Ishikawa (cell line): ENCODE results near the gene RAI14.

Source experiments
- CEBPB ChIP-seq: IDR thresholded peaks from 2 replicates; pipeline ENCODE4 v1.6.1; 2012
- CREB1 ChIP-seq: IDR thresholded peaks from 2 replicates; pipeline ENCODE4 v1.6.1; 2012; ENCODE audit warnings: low read depth
- EGR1 ChIP-seq: IDR thresholded peaks from 2 replicates; pipeline ENCODE4 v1.6.1; 2012
- EP300 ChIP-seq: IDR thresholded peaks from 2 replicates; pipeline ENCODE4 v1.6.1; 2012; ENCODE audit warnings: borderline replicate concordance
- FOXM1 ChIP-seq: IDR thresholded peaks from 2 replicates; pipeline ENCODE4 v1.6.1; 2012; ENCODE audit warnings: low read depth, borderline replicate concordance
- NFIC ChIP-seq: IDR thresholded peaks from 2 replicates; pipeline ENCODE4 v1.6.1; 2012
- RAD21 ChIP-seq: IDR thresholded peaks from 2 replicates; pipeline ENCODE4 v1.6.1; 2012; ENCODE audit warnings: low read depth
- REST ChIP-seq: IDR thresholded peaks from 2 replicates; pipeline ENCODE4 v1.6.1; 2012; ENCODE audit warnings: low read depth, mild to moderate bottlenecking
- TAF1 ChIP-seq: IDR thresholded peaks from 2 replicates; pipeline ENCODE4 v1.6.1; 2012; ENCODE audit warnings: low read depth, mild to moderate bottlenecking
- TCF12 ChIP-seq: IDR thresholded peaks from 2 replicates; pipeline ENCODE4 v1.6.1; 2012; ENCODE audit warnings: low read depth
- TEAD4 ChIP-seq: IDR thresholded peaks from 2 replicates; pipeline ENCODE4 v1.6.1; 2012
- USF1 ChIP-seq: IDR thresholded peaks from 2 replicates; pipeline ENCODE4 v1.6.1; 2012
- YY1 ChIP-seq: IDR thresholded peaks from 2 replicates; pipeline ENCODE4 v1.6.1; 2012; ENCODE audit warnings: low read depth
- ZBTB7A ChIP-seq: IDR thresholded peaks from 2 replicates; pipeline ENCODE4 v1.6.1; 2012; ENCODE audit warnings: low read depth
- TF ChIP-seq, protein P1 (sequence below): IDR thresholded peaks from 2 replicates; pipeline ENCODE4 v1.6.1; 2012

RAI14 gene

GRCh38 chr5:34832568-34832967 is 176.4 kb downstream of the RAI14 start:
- TF ChIP-seq TCF12 (no peak), NFIC (no peak), REST (no peak), TEAD4 (no peak), EP300 (no peak), ZBTB7A (no peak), YY1 (no peak), FOXM1 (no peak), CREB1 (no peak), EGR1 (no peak), USF1 (no peak), CEBPB (no peak)
- TF ChIP-seq, protein P1, sequence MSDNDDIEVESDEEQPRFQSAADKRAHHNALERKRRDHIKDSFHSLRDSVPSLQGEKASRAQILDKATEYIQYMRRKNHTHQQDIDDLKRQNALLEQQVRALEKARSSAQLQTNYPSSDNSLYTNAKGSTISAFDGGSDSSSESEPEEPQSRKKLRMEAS = no peak

- TF ChIP-seq RAD21 = no peak
- TF ChIP-seq EP300 = no peak
- no peak for TF ChIP-seq CREB1
- no peak for TF ChIP-seq FOXM1
- no peak for TF ChIP-seq NFIC
- no peak for TF ChIP-seq YY1
- no peak for TF ChIP-seq EGR1
- TF ChIP-seq ZBTB7A = no peak
- TF ChIP-seq USF1 = no peak
- no peak for TF ChIP-seq CEBPB
- TF ChIP-seq REST = no peak
- no peak for TF ChIP-seq TCF12
- TF ChIP-seq TEAD4 = no peak
- TF ChIP-seq, protein P1 = no peak
- TF ChIP-seq TAF1 = no peak
Observed at GRCh38 chr5:34833090-34833489, 177.0 kb downstream of the RAI14 start.

DNA sequence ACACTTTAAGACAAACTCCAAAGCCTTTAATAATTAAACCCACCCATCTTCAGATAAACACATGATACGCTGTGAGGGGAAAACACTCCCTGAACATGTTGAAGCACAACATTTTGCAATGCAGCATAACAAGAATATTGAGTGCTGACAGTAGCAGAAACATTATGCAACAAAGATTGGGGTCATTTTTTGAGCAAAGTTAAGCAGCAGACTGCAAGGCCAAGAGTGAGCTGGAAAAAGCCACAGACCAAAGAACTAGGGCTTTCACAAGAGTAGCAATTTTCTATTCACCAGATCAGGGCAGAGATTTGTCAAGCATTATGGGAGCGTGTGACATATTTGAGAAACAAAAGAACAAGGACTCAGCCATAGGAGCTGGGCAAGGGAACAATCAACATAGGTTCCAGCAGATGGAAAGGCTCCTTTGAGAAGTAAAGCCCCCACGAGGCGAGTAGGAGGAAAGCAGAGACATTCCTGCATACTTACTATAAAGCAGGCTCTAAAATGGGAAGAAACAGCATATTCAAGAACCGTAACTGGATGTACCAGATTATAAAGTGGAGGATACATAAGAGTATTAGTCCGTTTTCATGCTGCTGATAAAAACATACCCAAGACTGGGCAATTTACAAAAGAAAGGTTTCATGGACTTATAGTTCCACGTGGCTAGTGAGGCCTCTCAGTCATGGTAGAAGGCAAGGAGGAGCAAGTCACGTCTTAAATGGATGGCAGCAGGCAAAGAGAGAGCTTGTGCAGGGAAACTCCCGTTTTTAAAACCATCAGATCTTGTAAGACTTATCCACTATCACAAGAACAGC is 178.1 kb downstream of the RAI14 start:
- TF ChIP-seq REST = no peak
- no peak for TF ChIP-seq EP300
- TF ChIP-seq CEBPB = no peak

DNA sequence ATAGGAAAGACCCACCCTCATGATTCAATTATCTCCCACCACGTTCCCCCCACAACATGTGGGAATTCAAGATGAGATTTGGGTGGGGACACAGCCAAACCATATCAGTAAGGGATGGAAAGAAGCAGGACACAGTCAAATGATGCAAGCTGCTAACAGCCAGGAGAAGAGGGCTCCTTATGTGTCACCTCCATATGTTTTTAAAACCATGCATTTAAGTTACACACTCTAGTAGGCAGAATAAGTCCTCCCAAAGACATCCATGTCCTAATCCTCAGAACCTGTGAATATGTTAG is 178.6 kb downstream of the RAI14 start:
- no peak for TF ChIP-seq YY1
- no peak for TF ChIP-seq EGR1
- no peak for TF ChIP-seq USF1
- TF ChIP-seq ZBTB7A = no peak
- TF ChIP-seq REST = no peak
- no peak for TF ChIP-seq RAD21
- no peak for TF ChIP-seq TEAD4
